NB4 (cell line): ENCODE measurements around the gene PRC1.

ENCODE experiments used
- CTCF ChIP-seq: IDR thresholded peaks from one replicate; pipeline ENCODE4 v1.5.1; 2012; ENCODE audit warnings: low read depth, low read length
- POLR2A ChIP-seq: IDR thresholded peaks from 2 replicates; pipeline ENCODE4 v1.6.1; 2011; ENCODE audit warnings: mild to moderate bottlenecking; ENCODE audit not compliant: insufficient read length; ENCODE audit errors: extremely low read depth

GRCh38 chr15:90998737-90999136, 4.4 kb upstream of the PRC1 start:
- TF ChIP-seq CTCF, result no peak
- TF ChIP-seq POLR2A, result no peak
